GM12874 (cell line): ENCODE measurements around the gene DCTD.

Experiments
- CTCF ChIP-seq: IDR thresholded peaks from 2 replicates; pipeline ENCODE4 v1.5.1; 2011; ENCODE audit warnings: low read depth, mild to moderate bottlenecking, control low read depth, low read length, moderate library complexity; ENCODE audit not compliant: insufficient read depth

Gene DCTD

DNA sequence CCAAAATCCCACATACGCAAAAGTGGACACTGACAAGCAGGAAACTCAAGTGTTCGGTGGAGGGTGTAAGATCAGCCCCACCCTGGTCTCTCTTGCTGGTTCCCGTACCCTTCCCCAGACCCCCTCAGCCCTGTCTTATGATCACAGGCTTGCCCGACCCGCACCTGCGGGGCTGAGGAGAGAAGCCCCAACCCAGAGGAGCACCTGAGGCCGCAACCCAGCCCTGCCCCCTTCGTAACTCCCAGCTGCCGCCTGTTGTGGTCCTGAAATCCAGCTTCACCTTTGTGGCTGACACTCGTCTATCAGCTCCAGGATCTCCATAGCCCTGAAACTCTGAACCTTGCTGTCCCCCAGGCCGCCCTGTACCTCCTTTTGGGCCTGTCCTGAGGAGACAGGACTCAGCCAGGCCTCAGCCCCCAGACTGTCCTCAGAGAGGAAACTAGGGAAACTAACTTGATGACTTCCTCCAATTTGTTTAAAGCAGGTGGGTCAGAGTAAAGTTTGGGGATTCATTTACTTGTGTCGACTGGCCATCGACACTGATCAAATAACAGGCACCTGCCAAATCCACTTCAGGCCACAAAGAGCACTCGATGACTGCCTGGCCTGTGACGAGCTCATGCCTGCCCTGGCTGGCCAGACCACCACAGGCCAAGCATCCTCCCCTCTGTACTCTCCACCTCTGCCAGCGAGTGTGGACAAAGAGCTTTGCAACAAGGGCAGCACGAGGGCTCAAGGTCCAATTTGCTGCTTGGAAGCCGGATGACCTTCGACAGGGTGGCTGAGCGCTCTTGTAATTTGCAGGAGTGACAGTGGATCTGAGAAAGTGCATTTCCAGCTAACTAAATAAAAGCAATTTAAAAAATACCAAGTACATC, 19.3 kb downstream of the DCTD start:
- no peak for TF ChIP-seq CTCF

DNA sequence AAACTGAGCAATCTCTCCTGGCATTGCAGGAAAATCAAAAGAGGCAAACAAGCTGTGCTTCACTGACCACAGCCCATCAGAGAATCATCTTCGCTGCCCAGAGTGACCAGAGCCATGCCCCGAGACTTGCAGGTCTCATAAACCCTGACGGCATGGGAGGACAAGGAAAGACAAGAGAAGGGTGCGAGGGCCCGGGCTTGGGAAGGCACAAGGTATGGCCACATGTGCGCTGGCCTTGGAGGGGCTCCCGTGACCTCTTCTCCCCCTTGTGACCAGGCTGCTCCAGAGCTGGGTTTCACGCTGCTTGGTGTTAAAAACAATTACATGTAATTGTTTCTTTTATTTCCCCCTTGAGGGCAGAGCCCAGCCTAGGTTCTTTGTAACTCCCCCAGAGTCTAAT, 20.8 kb downstream of the DCTD start:
- no peak for TF ChIP-seq CTCF

GRCh38 chr4:182895791-182896292, 21.3 kb downstream of the DCTD start:
- no peak for TF ChIP-seq CTCF

DNA sequence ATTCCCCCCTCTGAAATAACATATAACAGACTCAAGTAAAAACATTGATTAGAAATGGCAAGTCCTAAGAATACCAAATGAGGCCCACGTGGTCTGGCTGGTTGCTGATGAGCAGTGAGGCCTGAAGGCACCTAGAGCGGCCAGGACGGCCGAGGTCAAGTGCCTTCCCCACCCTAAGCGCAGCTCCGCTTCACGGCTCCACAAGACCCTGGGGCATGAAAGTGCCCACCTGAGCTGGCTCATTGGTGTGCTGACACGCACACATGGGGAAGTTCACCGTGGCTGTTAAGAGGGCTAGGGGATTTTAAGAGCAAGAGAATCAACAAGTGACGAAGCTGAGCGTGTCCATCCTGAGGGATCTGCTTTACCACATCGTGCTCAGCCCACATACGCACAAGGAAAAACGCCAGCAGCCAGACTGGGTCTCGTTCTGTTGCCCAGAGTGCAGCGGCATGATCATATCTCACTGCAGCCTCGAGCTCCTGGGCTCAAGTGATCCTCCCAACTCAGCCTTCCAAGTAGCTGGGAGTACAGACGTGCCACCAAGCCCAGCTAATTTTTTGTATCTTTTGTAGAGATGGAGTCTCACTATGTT, 22.4 kb downstream of the DCTD start:
- no peak for TF ChIP-seq CTCF

DNA sequence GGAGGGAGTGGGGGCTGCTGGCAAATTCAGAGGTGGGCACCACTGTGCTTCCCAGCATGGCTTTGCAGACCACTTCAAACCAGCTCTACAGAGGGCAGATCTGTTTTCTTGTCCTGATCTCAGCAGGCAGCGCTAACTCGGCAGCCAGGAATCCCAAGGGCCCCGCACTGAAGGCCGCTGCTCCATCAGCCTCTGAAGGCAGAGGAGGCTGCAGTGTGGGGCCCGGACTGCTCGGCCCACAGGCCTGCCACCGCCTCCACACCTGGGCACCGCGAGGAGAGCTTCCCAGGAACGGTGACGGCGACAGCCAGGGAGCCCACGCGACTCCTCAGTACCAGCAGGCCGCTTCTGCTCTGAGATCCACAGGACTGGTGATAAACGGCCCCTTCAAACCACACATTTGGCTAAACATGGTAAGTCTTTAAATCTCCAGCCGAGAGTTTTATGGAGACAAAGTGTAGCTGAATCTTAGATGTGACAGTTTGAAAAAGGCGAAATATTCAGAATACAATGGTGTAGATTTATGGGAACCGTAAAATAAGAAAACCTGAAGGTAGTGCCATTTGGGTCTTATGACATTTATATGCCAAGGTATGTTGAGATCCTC, 23.6 kb downstream of the DCTD start:
- TF ChIP-seq CTCF: no peak

DNA sequence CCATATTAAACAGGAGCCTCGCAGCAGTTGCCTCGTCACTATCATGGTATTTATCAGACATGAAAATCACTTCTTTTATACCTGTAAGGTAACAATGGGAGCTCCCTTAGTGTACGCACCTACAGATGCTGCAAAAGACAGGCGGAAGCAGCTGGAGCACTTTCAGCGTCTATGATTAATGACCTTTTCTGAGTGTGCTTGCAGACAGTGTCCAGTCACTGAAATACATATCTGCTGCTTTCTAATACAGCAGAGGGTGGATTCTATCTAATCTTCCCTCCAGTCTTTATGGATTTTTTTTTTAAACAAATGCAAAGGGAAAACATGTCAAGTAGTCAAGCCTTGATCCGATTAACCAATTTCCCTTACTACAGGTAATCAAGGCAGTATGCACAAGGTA, 24.1 kb downstream of the DCTD start:
- TF ChIP-seq CTCF: no peak

DNA sequence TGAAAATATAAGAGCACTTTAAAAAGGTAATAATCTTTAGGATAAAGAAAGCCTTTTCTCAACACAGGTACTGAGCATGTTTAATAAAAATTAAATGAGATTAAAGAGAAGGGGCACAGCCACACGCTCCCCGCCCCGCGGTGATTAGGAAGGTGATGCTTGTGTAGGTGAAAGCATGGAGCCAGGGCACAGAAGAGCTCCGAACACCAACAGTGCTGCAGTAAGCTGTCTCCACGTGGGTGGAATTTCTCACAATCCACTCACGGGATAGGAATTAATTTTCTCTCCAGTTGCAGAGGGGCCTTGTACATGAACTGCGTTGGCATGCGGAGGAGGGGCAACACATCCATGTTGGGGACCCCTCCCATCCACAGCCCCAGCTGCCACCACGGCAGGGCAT, 27.0 kb downstream of the DCTD start:
- TF ChIP-seq CTCF: no peak
